ENCODE measurements around the gene UBXN4.

GRCh38 chr2:135736546-135736945 lies 5.1 kb upstream of the UBXN4 start:
- no peak for TF ChIP-seq CTCF (IDR thresholded peaks at IDR 0.05)
- no peak for TF ChIP-seq POLR2AphosphoS5 (IDR thresholded peaks at IDR 0.05)
